B cell (primary cell): ENCODE measurements around the gene UNC13C. TPM values are rescaled to one million over a fixed set of nuclear protein-coding genes. Genes with fewer than 3 reads are reported as not detected.
"Not testable (repeated sequence)": the region's sequence is repeated elsewhere in the genome, so short reads cannot be mapped to it uniquely, and the experiment has no call there.

Source experiments
- ATAC-seq: fragments of 200-7000 bp; cut with Tn5 transposase; one replicate; pipeline ENCODE4 v1.10.0; 2021; ENCODE audit warnings: low read depth, mild to moderate bottlenecking, moderate number of reproducible peaks, moderate library complexity
- CTCF ChIA-PET: fragments of 350-600 bp; sonication (Branson Sonifier 250); formaldehyde crosslinking; loops from one replicate; lab custom pipeline; 2021; ENCODE audit warnings: antibody characterized with exemption, inconsistent platforms; lab: Charles Lee
- POLR2A ChIA-PET: fragments of 350-600 bp; sonication (Branson Sonifier 250); formaldehyde crosslinking; loops from one replicate; lab custom pipeline; 2021; ENCODE audit warnings: antibody characterized with exemption; lab: Charles Lee
- DNase-seq: peaks from one replicate; pipeline ENCODE4 v3.0.0; 2013
- H2AFZ ChIP-seq: 2 replicates; pipeline ENCODE4 v1.6.1; 2012; ENCODE audit warnings: mild to moderate bottlenecking, low read depth, low read length; ENCODE audit not compliant: insufficient read depth, poor library complexity, severe bottlenecking
- H3K27ac ChIP-seq, 2 donors: 1 replicate in 1 of 2; 2 replicates in 1 of 2; pipeline ENCODE4 v1.5.1; 2012 to 2013; ENCODE audit warnings: low read length in 2 of 2, mild to moderate bottlenecking in 2 of 2, moderate library complexity in 1 of 2
- H3K27me3 ChIP-seq, 4 experiments: fragments of 200-600 bp in 1 of 4; sonication (generic) in 1 of 4; replicated peaks in 1 of 4; 1 replicate in 2 of 4; 2 replicates in 2 of 4; pipeline versions ENCODE4 v1.6.1 to v1.7.0; 2013 to 2016; ENCODE audit warnings: low read length in 3 of 4, mild to moderate bottlenecking in 2 of 4, mixed read lengths in 1 of 4, moderate library complexity in 1 of 4; ENCODE audit not compliant: insufficient read depth in 4 of 4, control insufficient read depth in 3 of 4; ENCODE audit errors: control extremely low read depth in 1 of 4
- H3K36me3 ChIP-seq, 2 experiments: replicated peaks in 1 of 2; 1 replicate in 1 of 2; 2 replicates in 1 of 2; pipeline versions ENCODE4 v1.6.1 to v1.7.1; 2013; ENCODE audit warnings: low read length in 1 of 2; ENCODE audit not compliant: insufficient read depth in 2 of 2, control insufficient read depth in 1 of 2; ENCODE audit errors: control extremely low read depth in 1 of 2, extremely low read depth in 1 of 2
- H3K4me1 ChIP-seq, 2 donors: fragments of 200-600 bp in 1 of 2; sonication (generic) in 1 of 2; 1 replicate in 1 of 2; 2 replicates in 1 of 2; pipeline versions ENCODE4 v1.5.1 to v1.6.1; 2013 to 2017; ENCODE audit warnings: low read length in 2 of 2; ENCODE audit not compliant: control insufficient read depth in 2 of 2, insufficient read depth in 2 of 2
- H3K4me2 ChIP-seq: replicated peaks from 2 replicates; pipeline ENCODE3; 2012; ENCODE audit warnings: mild to moderate bottlenecking, low read depth, low read length; ENCODE audit not compliant: poor library complexity, severe bottlenecking
- H3K4me3 ChIP-seq, 5 experiments: fragments of 200-600 bp in 1 of 5; sonication (generic) in 1 of 5; 1 replicate in 3 of 5; 2 replicates in 2 of 5; pipeline versions ENCODE4 v1.5.1 to v1.7.0; 2011 to 2016; ENCODE audit warnings: low read length in 4 of 5, mild to moderate bottlenecking in 4 of 5, low read depth in 2 of 5, control low read depth in 1 of 5, moderate library complexity in 1 of 5; ENCODE audit not compliant: insufficient read depth in 1 of 5; ENCODE audit errors: control extremely low read depth in 1 of 5, extremely low read depth in 1 of 5
- H3K79me2 ChIP-seq: fragments of 200-600 bp; sonication (generic); one replicate; pipeline ENCODE4 v1.6.0; 2016; ENCODE audit warnings: low read length; ENCODE audit not compliant: control insufficient read depth, insufficient read depth
- H3K9ac ChIP-seq: fragments of 200-600 bp; sonication (generic); 2 replicates; pipeline ENCODE4 v1.6.1; 2017; ENCODE audit warnings: mild to moderate bottlenecking, low read length, moderate library complexity
- H3K9me3 ChIP-seq, 3 donors: one replicate each; pipeline versions ENCODE4 v1.6.1 to v1.7.1; 2013; ENCODE audit warnings: low read length in 2 of 3; ENCODE audit not compliant: control insufficient read depth in 2 of 3, insufficient read depth in 1 of 3; ENCODE audit errors: control extremely low read depth in 1 of 3
- H4K20me1 ChIP-seq: 2 replicates; pipeline ENCODE4 v1.6.0; 2012; ENCODE audit warnings: mild to moderate bottlenecking, low read length; ENCODE audit not compliant: insufficient read depth, control insufficient read depth, poor library complexity, severe bottlenecking
- H3K27ac Mint-ChIP-seq: one replicate; pipeline ENCODE4 v1.8.0; 2021; ENCODE audit warnings: mixed read lengths
- H3K27me3 Mint-ChIP-seq: one replicate; pipeline ENCODE4 v1.8.0; 2021; ENCODE audit warnings: mixed read lengths
- H3K4me1 Mint-ChIP-seq: one replicate; pipeline ENCODE4 v1.8.0; 2021; ENCODE audit warnings: mixed read lengths
- H3K4me3 Mint-ChIP-seq: one replicate; pipeline ENCODE4 v1.8.0; 2021; ENCODE audit warnings: mixed read lengths
- H3K9me3 Mint-ChIP-seq: one replicate; pipeline ENCODE4 v1.8.0; 2022; ENCODE audit warnings: mixed read lengths; ENCODE audit not compliant: insufficient read depth
- CTCF ChIP-seq: fragments of 200-600 bp; IDR thresholded peaks from one replicate; pipeline ENCODE4 v1.8.0; 2022; ENCODE audit warnings: antibody characterized with exemption, mild to moderate bottlenecking
- EZH2 ChIP-seq: IDR thresholded peaks from 2 replicates; pipeline ENCODE4 v1.6.1; 2012; ENCODE audit warnings: borderline replicate concordance, low read depth, mild to moderate bottlenecking, moderate library complexity, low read length; ENCODE audit not compliant: insufficient read depth, poor library complexity, severe bottlenecking
- WGBS: methylation state at CpG from one replicate; pipeline ENCODE4 v1.1.5; 2013; ENCODE audit warnings: missing lambda C conversion rate; ENCODE audit not compliant: insufficient coverage; 5-methylcytosine and 5-hydroxymethylcytosine counted together
- intact Hi-C: fragments of 100-400 bp; cut with micrococcal nuclease; formaldehyde crosslinking; loops from one replicate; pipeline ENCODE4 v1.10.0; 2022
- polyA plus RNA-seq: library from polyadenylated mRNA; depleted of rRNA; stranded (reverse); fragments of >200 nt; gene quantifications from 2 replicates; pipeline ENCODE4 v1.2.3, GENCODE V29; 2012
- total RNA-seq, 2 donors: library from RNA; stranded (reverse); fragments of 120-200 nt in 1 of 2; gene quantifications; 1 replicate in 1 of 2; 2 replicates in 1 of 2; pipeline versions ENCODE4 v1.2.3 to v1.2.4, GENCODE V29; 2013 to 2022

Gene UNC13C
- total and polyA plus RNA-seq, 2 donors (not counting 1 experiment from before 2014, with no cell fraction given) = not detected

GRCh38 chr15:54428596-54428995, 450.4 kb downstream of the UNC13C start:
- no peak overlapping the region for H3K27ac ChIP-seq
- H3K9ac ChIP-seq = no peak overlapping the region
- H3K4me1 Mint-ChIP-seq = no peaks in the 10 kb centered on the region
- H3K4me1 ChIP-seq = no peaks in the 10 kb centered on the region
- no peak for ATAC-seq
- H3K27me3 ChIP-seq = no peaks in the 10 kb centered on the region
- H3K36me3 ChIP-seq = no peaks in the 10 kb centered on the region
- H3K79me2 ChIP-seq = no peaks in the 10 kb centered on the region
- peaks cover 2% of the 10 kb centered on the region for H3K9me3 Mint-ChIP-seq
- no peak for DNase-seq
- no peak overlapping the region for H3K4me2 ChIP-seq
- intact Hi-C loops = no loop called here
- no peak overlapping the region for H3K4me3 ChIP-seq
- H3K4me3 Mint-ChIP-seq = no peak overlapping the region
- ChIA-PET CTCF (no interaction called here), POLR2A (no interaction called here)
- H3K9me3 ChIP-seq = peaks cover 0 to 2% (median 0%) of the 10 kb centered on the region in 3 donors
- H3K27me3 Mint-ChIP-seq = no peaks in the 10 kb centered on the region
- H2AFZ ChIP-seq = no peak overlapping the region
- no peak overlapping the region for H3K27ac Mint-ChIP-seq
- TF ChIP-seq CTCF (no peak), EZH2 (no peak)
- no CpG with 5 or more reads among the region's 4 CpGs for WGBS
- H4K20me1 ChIP-seq = no peaks in the 10 kb centered on the region

GRCh38 chr15:54450288-54450687, 472.0 kb downstream of the UNC13C start:
- H3K4me1 Mint-ChIP-seq, ATAC-seq, H3K4me1 ChIP-seq, H4K20me1 ChIP-seq, intact Hi-C loops, POLR2A ChIA-PET, H3K9ac ChIP-seq, H3K79me2 ChIP-seq, H3K4me2 ChIP-seq, H3K36me3 ChIP-seq, H3K27ac ChIP-seq, H3K27me3 Mint-ChIP-seq, H3K27me3 ChIP-seq, DNase-seq, H3K27ac Mint-ChIP-seq, H2AFZ ChIP-seq, H3K4me3 ChIP-seq, H3K4me3 Mint-ChIP-seq: not testable (repeated sequence)
- WGBS = 93% methylated on average over 9 of the region's 9 CpGs
- H3K9me3 ChIP-seq = peaks cover 3 to 21% (median 13%) of the 10 kb centered on the region in 3 donors
- CTCF ChIA-PET = interaction anchor here (0.5 kb wide), 1 partner anchor 131 kb away, joined by 3 read pairs; no protein-coding TSS in a partner anchor
- peaks cover 13% of the 10 kb centered on the region for H3K9me3 Mint-ChIP-seq
